RWPE2 (cell line): Measurements from ENCODE around the gene COL26A1.

Experiments used
- ATAC-seq: fragments of 200-7000 bp; cut with Tn5 transposase; 3 replicates; pipeline ENCODE4 v1.9.1; 2021; ENCODE audit warnings: low read depth
- DNase-seq: peaks from one replicate; pipeline ENCODE4 v3.0.0-alpha.2; 2020; ENCODE audit warnings: low spot score
- H3K27ac ChIP-seq: fragments of 450-650 bp; 2 replicates; pipeline ENCODE4 v1.5.1; 2017; ENCODE audit warnings: mild to moderate bottlenecking; ENCODE audit not compliant: poor library complexity, severe bottlenecking
- H3K27me3 ChIP-seq: fragments of 250-450 bp; sonication (Bioruptor Pico); 2 replicates; pipeline ENCODE4 v1.5.1; 2021; ENCODE audit warnings: mild to moderate bottlenecking, moderate library complexity; ENCODE audit not compliant: insufficient read depth, poor library complexity, severe bottlenecking
- H3K36me3 ChIP-seq: fragments of 250-450 bp; sonication (Bioruptor Pico); 2 replicates; pipeline ENCODE4 v1.5.1; 2020; ENCODE audit warnings: low read depth, mild to moderate bottlenecking, moderate library complexity
- H3K4me1 ChIP-seq: fragments of 250-450 bp; sonication (Bioruptor Pico); 2 replicates; pipeline ENCODE4 v1.5.1; 2021; ENCODE audit warnings: mild to moderate bottlenecking, moderate library complexity; ENCODE audit not compliant: insufficient read depth, poor library complexity, severe bottlenecking
- H3K4me3 ChIP-seq: fragments of 250-450 bp; sonication (Bioruptor Pico); 2 replicates; pipeline ENCODE4 v1.5.1; 2021; ENCODE audit warnings: mild to moderate bottlenecking, moderate library complexity; ENCODE audit not compliant: severe bottlenecking
- H3K9me3 ChIP-seq: fragments of 250-450 bp; sonication (Bioruptor Pico); 2 replicates; pipeline ENCODE4 v1.5.1; 2021; ENCODE audit warnings: mild to moderate bottlenecking, moderate library complexity; ENCODE audit not compliant: severe bottlenecking
- TF ChIP-seq, protein P1 (sequence below): fragments of 450-650 bp; IDR thresholded peaks from one replicate; pipeline ENCODE4 v1.5.1; 2017; ENCODE audit warnings: mild to moderate bottlenecking, moderate library complexity; ENCODE audit not compliant: poor library complexity, severe bottlenecking

Gene COL26A1

DNA sequence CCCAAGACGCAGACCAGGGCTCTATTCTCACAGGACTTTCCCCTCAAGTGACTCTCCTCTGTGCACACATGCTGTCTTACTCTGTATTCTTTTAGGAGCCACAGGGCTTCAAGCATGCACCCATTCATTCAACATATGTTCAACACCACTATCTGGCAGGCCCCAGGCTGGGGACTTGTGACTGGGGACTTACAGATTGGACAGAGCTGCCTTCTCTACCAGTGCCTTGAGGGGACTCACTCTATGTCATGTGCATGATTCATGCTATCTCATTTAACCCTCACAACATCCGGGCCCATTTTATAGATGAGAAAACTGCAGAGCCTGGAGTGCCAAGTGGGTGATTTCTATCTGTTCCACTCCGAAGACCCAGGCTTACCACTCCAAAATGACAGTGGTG is 232.1 kb downstream of the COL26A1 start:
- TF ChIP-seq, protein P1, sequence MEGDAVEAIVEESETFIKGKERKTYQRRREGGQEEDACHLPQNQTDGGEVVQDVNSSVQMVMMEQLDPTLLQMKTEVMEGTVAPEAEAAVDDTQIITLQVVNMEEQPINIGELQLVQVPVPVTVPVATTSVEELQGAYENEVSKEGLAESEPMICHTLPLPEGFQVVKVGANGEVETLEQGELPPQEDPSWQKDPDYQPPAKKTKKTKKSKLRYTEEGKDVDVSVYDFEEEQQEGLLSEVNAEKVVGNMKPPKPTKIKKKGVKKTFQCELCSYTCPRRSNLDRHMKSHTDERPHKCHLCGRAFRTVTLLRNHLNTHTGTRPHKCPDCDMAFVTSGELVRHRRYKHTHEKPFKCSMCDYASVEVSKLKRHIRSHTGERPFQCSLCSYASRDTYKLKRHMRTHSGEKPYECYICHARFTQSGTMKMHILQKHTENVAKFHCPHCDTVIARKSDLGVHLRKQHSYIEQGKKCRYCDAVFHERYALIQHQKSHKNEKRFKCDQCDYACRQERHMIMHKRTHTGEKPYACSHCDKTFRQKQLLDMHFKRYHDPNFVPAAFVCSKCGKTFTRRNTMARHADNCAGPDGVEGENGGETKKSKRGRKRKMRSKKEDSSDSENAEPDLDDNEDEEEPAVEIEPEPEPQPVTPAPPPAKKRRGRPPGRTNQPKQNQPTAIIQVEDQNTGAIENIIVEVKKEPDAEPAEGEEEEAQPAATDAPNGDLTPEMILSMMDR, result no peak
- H3K27ac ChIP-seq, result no peak overlapping the region
- H3K9me3 ChIP-seq, result no peaks in the 10 kb centered on the region
- no peaks in the 10 kb centered on the region for H3K36me3 ChIP-seq
- H3K4me1 ChIP-seq, result peaks cover 6% of the 10 kb centered on the region
- no peak overlapping the region for H3K4me3 ChIP-seq
- DNase-seq (peak; percentile 22), ATAC-seq (no peak)
- H3K27me3 ChIP-seq, result no peaks in the 10 kb centered on the region

DNA sequence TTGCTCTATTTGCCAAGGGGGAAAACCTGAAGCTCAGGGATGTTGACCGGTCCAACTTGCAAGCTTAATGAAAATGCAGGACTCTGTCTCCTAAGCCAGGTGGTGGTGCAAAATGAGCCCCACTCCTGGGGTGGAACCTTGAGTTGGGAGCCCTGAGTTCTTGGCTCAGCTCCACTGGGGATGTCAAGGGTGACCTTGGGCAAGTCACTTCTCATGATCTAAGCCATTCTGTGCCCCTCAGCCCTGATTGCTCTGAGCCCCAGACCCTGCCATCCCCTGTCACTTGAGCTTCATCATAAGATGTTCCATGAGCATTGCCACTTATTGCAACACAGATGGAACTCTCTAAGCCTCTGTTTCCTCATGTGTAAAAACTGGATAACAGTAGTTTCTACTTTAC is 232.6 kb downstream of the COL26A1 start:
- H3K4me3 ChIP-seq, result no peak overlapping the region
- H3K9me3 ChIP-seq, result no peaks in the 10 kb centered on the region
- H3K27ac ChIP-seq, result no peak overlapping the region
- no peaks in the 10 kb centered on the region for H3K27me3 ChIP-seq
- TF ChIP-seq, protein P1, result no peak
- DNase-seq (peak; percentile 6), ATAC-seq (no peak)
- H3K36me3 ChIP-seq, result no peaks in the 10 kb centered on the region
- H3K4me1 ChIP-seq, result peaks cover 6% of the 10 kb centered on the region

DNA sequence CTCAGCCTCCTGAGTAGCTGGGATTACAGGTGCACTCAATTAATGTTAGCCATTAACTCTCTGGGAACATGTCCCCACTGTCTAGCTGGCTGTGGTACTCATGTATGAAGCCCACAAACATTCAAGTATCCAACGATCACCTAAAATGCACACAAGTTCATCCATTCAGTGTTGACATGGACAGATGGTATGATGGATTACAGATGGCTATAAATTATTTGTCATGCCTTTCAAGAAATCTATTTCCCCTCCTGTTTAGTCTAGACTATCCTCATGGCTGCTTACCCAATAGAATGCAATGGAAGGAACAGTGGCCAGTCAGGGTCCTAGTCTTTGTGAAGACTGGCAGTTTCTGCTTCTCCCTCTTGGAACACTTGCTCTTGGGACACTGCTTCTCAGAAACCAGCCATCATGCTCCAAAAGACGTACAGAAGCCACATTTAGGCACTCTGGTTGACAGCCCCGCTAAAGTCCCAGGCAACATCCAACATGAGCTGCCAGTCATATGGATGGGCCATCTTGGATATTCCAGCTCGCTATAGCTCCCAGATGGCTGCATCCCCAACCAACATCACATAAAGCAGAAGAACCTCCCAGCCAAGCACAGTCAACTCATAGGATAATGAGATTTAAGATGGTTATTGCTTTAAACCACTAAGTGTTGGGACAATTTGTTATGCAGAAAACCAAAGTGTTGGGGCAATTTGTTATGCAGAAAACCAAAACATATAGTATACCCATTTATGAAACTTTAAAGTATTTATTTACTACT is 233.3 kb downstream of the COL26A1 start:
- DNase-seq (peak; percentile 2), ATAC-seq (no peak)
- Histone ChIP-seq H3K4me3 (no peak overlapping the region), H3K27me3 (no peaks in the 10 kb centered on the region), H3K9me3 (no peaks in the 10 kb centered on the region), H3K36me3 (no peaks in the 10 kb centered on the region), H3K27ac (no peak overlapping the region), H3K4me1 (peaks cover 6% of the 10 kb centered on the region)
- TF ChIP-seq, protein P1, result no peak

DNA sequence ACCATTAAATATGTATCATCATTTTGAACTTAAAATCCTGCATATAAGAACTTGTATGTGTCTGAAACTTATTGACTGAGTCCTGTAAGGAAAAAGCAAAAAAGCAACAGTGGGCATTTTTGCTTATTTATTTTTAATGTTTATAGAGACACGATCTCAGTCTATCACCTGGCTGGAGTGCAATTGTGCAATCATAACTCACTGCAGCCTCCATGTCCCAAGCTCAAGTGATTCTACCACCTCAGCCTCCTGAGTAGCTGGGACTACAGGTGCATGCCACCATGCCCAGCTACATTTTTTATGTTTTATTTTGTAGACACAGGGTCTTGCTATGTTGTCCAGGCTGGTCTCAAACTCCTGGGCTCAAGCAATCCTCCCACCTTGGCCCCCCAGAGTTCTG is 234.2 kb downstream of the COL26A1 start:
- H3K9me3 ChIP-seq, result no peaks in the 10 kb centered on the region
- no peaks in the 10 kb centered on the region for H3K27me3 ChIP-seq
- ATAC-seq, result no peak
- H3K4me3 ChIP-seq, result no peak overlapping the region
- no peak for DNase-seq
- TF ChIP-seq, protein P1, result no peak
- H3K36me3 ChIP-seq, result no peaks in the 10 kb centered on the region
- peaks cover 6% of the 10 kb centered on the region for H3K4me1 ChIP-seq
- H3K27ac ChIP-seq, result no peak overlapping the region

DNA sequence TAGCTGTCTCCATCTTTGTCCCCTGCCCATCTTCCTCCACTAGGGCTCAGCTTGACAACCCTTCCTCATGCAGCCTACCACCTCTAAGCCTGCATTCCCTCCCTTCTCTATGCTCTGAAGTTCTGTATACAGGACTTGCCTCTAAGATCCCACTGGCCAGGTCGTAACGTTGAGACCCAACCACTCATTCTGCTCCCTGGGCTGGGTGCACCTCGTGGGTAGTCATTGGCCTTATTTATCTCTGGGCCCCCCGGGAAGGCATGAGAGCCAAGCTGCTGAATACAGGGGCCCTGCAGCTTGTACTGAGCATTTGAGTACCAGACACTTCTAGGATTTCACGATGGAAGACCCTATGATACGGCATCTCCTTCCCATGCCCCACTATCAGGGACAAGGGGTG is 235.3 kb downstream of the COL26A1 start:
- DNase-seq (peak; percentile 28), ATAC-seq (no peak)
- TF ChIP-seq, protein P1, result no peak
- Histone ChIP-seq H3K4me1 (peaks cover 6% of the 10 kb centered on the region), H3K27ac (no peak overlapping the region), H3K4me3 (no peak overlapping the region), H3K9me3 (no peaks in the 10 kb centered on the region), H3K27me3 (no peaks in the 10 kb centered on the region), H3K36me3 (no peaks in the 10 kb centered on the region)
